ENCODE results near the gene LMAN2.
"Not testable (repeated sequence)": the region's sequence is repeated elsewhere in the genome, so short reads cannot be mapped to it uniquely, and the experiment has no call there.

The LMAN2 gene

GRCh38 chr5:177325868-177326381, 25.5 kb downstream of the LMAN2 start:
- no peak for DNase-seq

GRCh38 chr5:177320879-177321278, 30.6 kb downstream of the LMAN2 start:
- DNase-seq: no peak

- no peak for DNase-seq
These were observed 31.4 kb downstream of the LMAN2 start for GRCh38 chr5:177319913-177320588.

GRCh38 chr5:177317959-177318377, 33.5 kb downstream of the LMAN2 start:
- peak; percentile 33 to 73 (median 64) for DNase-seq

GRCh38 chr5:177316005-177316404, 35.5 kb downstream of the LMAN2 start:
- no peak for DNase-seq

GRCh38 chr5:177315411-177315810, 36.1 kb downstream of the LMAN2 start:
- no peak for DNase-seq

GRCh38 chr5:177314376-177315342, 36.8 kb downstream of the LMAN2 start:
- DNase-seq: no peak

- no peak for DNase-seq
These were observed 37.8 kb downstream of the LMAN2 start for GRCh38 chr5:177313561-177314259.

- DNase-seq: peak; percentile 54 to 73 (median 61)
These were observed 38.8 kb downstream of the LMAN2 start for GRCh38 chr5:177312649-177313181.

- peak; percentile 94 to 98 (median 97) for DNase-seq
These were observed 39.5 kb downstream of the LMAN2 start, which contains the start of gene MXD3 for GRCh38 chr5:177311723-177312648. MXD3 (minus strand) TSS chr5:177311898; CDS start chr5:177311830, 68 bp downstream.

GRCh38 chr5:177311392-177311722, 40.1 kb downstream of the LMAN2 start:
- peak in 1 of 3 experiments; percentile 40 for DNase-seq

GRCh38 chr5:177310757-177311391, 40.6 kb downstream of the LMAN2 start:
- DNase-seq: peak in 2 of 3 experiments; percentile 45 to 61

GRCh38 chr5:177310332-177310731, 41.1 kb downstream of the LMAN2 start:
- DNase-seq: peak in 2 of 3 experiments; percentile 45 to 61

GRCh38 chr5:177309351-177310191, 41.9 kb downstream of the LMAN2 start:
- DNase-seq: peak; percentile 23 to 56 (median 55)

- no peak for DNase-seq
These were observed 42.7 kb downstream of the LMAN2 start for GRCh38 chr5:177308740-177309139.

- no peak for DNase-seq
These were observed 43.7 kb downstream of the LMAN2 start for GRCh38 chr5:177307544-177308363.

- DNase-seq: no peak
These were observed 44.6 kb downstream of the LMAN2 start for GRCh38 chr5:177306674-177307543.

- not testable (repeated sequence) for DNase-seq
These were observed 45.3 kb downstream of the LMAN2 start for GRCh38 chr5:177306103-177306640.

Data from NCI-H1417 (cell line).